Trophoblast cell (in vitro differentiated cells and primary cell): ENCODE measurements around the gene BTBD10.
A peak's percentile ranks its signal among the peaks of the same experiment; 100 is the strongest.

ENCODE experiments used
- DNase-seq, 2 donors: peaks; one replicate each; pipeline ENCODE4 v3.0.0-alpha.2; 2016
- H2AFZ ChIP-seq: 2 replicates; pipeline ENCODE4 v1.6.1; 2013; ENCODE audit warnings: low read length, moderate library complexity, mild to moderate bottlenecking; ENCODE audit not compliant: insufficient read depth, poor library complexity
- H2AK5ac ChIP-seq: 2 replicates; pipeline ENCODE4 v1.6.1; 2013; ENCODE audit warnings: mild to moderate bottlenecking, low read length
- H2BK120ac ChIP-seq: 2 replicates; pipeline ENCODE4 v1.6.1; 2013; ENCODE audit warnings: low read length, mild to moderate bottlenecking, moderate library complexity; ENCODE audit not compliant: insufficient read depth, poor library complexity
- H2BK12ac ChIP-seq: 2 replicates; pipeline ENCODE4 v1.6.1; 2013; ENCODE audit warnings: mild to moderate bottlenecking, low read length, moderate library complexity
- H2BK5ac ChIP-seq: 2 replicates; pipeline ENCODE4 v1.6.1; 2013; ENCODE audit warnings: low read length, low read depth, moderate library complexity, mild to moderate bottlenecking; ENCODE audit not compliant: poor library complexity
- H3K14ac ChIP-seq: 2 replicates; pipeline ENCODE4 v1.6.1; 2013; ENCODE audit warnings: mild to moderate bottlenecking, low read length
- H3K18ac ChIP-seq: 2 replicates; pipeline ENCODE4 v1.6.1; 2013; ENCODE audit warnings: mild to moderate bottlenecking, low read length
- H3K23ac ChIP-seq: 2 replicates; pipeline ENCODE4 v1.6.1; 2013; ENCODE audit warnings: low read length
- H3K27ac ChIP-seq: 2 replicates; pipeline ENCODE4 v1.5.1; 2013; ENCODE audit warnings: low read depth, mild to moderate bottlenecking, inconsistent platforms, low read length, moderate library complexity
- H3K27me3 ChIP-seq: 2 replicates; pipeline ENCODE4 v1.6.1; 2013; ENCODE audit warnings: inconsistent platforms, mild to moderate bottlenecking, low read length, moderate library complexity; ENCODE audit not compliant: insufficient read depth
- H3K36me3 ChIP-seq, 2 experiments: 1 replicate in 1 of 2; 2 replicates in 1 of 2; pipeline ENCODE4 v1.6.1; 2013; ENCODE audit warnings: low read length in 2 of 2, mild to moderate bottlenecking in 2 of 2, moderate library complexity in 1 of 2; ENCODE audit not compliant: insufficient read depth in 2 of 2, control insufficient read depth in 1 of 2
- H3K4ac ChIP-seq: 2 replicates; pipeline ENCODE4 v1.6.1; 2013; ENCODE audit warnings: low read depth, mild to moderate bottlenecking, low read length, moderate library complexity
- H3K4me1 ChIP-seq, 2 experiments: 1 replicate in 1 of 2; 2 replicates in 1 of 2; pipeline ENCODE4 v1.6.1; 2013; ENCODE audit warnings: low read length in 2 of 2, mild to moderate bottlenecking in 2 of 2, moderate library complexity in 1 of 2; ENCODE audit not compliant: insufficient read depth in 2 of 2, control insufficient read depth in 1 of 2
- H3K4me2 ChIP-seq: 2 replicates; pipeline ENCODE4 v1.6.1; 2013; ENCODE audit warnings: inconsistent platforms, mild to moderate bottlenecking, low read length, moderate library complexity
- H3K4me3 ChIP-seq: 2 replicates; pipeline ENCODE4 v1.5.1; 2013; ENCODE audit warnings: mild to moderate bottlenecking, low read depth, low read length, inconsistent platforms
- H3K79me1 ChIP-seq: one replicate; pipeline ENCODE4 v1.6.1; 2013; ENCODE audit warnings: low read length
- H3K79me2 ChIP-seq: 2 replicates; pipeline ENCODE4 v1.6.1; 2013; ENCODE audit warnings: low read length, mild to moderate bottlenecking; ENCODE audit not compliant: control insufficient read depth, insufficient read depth, poor library complexity
- H3K9ac ChIP-seq: 2 replicates; pipeline ENCODE4 v1.6.1; 2013; ENCODE audit warnings: mild to moderate bottlenecking, low read length
- H3K9me3 ChIP-seq: 2 replicates; pipeline ENCODE4 v1.6.1; 2013; ENCODE audit warnings: low read depth, mild to moderate bottlenecking, control low read depth, inconsistent platforms, low read length; ENCODE audit not compliant: insufficient read depth
- H4K12ac ChIP-seq: 2 replicates; pipeline ENCODE4 v1.6.1; 2013; ENCODE audit warnings: low read depth, mild to moderate bottlenecking, low read length, moderate library complexity
- H4K8ac ChIP-seq: 2 replicates; pipeline ENCODE4 v1.6.1; 2013; ENCODE audit warnings: low read depth, mild to moderate bottlenecking, low read length, moderate library complexity
- H4K91ac ChIP-seq: one replicate; pipeline ENCODE4 v1.6.1; 2013; ENCODE audit warnings: low read depth, mild to moderate bottlenecking, low read length, moderate library complexity
- WGBS: extraction: QIAGEN DNeasy Blood & Tissue Kit; methylation state at CpG from one replicate; pipeline ENCODE4 v1.1.7; 2013; ENCODE audit warnings: missing lambda C conversion rate; ENCODE audit not compliant: insufficient read length, insufficient coverage; ENCODE audit errors: extremely low coverage; 5-methylcytosine and 5-hydroxymethylcytosine counted together

The BTBD10 gene

DNA sequence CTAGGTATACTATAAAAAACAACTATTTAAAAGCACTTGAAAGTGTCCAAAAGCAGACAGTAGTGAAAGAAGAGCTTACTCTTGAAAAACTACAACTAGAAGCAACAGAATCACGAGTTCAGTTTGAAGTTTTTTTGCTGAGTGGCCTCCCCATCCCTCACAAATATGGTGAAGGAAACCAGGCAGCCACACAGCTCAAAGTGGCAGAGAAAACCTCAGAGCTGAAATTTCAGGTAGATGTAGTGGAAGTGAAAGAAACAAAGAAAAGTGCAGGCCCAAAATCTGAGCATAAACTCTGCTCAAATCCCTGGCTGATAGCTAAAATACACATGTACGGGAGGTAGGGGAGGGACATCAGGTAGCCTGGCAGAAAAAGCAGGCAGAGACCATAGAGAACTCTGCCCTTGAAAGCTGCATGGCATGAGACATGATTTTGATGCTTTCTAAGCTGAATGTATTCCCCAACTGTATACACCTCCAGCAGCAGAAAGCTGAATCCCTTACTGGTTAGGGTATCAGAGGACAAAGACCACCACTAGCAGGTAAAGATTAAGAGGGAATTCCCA lies 12.1 kb downstream of the BTBD10 start:
- no CpG with 5 or more reads among the region's 2 CpGs for WGBS
- DNase-seq = no peak

DNA sequence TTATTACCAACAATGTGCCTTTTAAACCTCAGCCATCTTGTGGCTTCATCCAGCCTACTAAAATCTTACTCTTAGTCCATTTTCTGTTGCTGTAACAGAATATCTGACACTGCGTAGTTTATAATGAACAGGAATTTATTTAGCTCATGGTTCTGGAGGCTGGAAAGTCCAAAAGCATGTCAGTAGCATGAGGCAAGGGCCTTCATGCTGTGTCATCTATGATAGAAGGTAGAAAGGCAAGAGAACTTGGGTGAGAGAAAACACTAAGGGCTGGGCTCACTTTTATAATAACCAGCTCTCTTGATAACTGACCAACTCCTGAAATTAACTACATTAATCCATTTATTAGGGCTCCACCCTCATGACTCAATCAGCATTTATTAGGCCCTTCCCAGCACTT lies 13.5 kb downstream of the BTBD10 start:
- Histone ChIP-seq H2AK5ac (no peak overlapping the region), H3K14ac (no peak overlapping the region), H3K4ac (peak overlapping the region; percentile 36), H4K8ac (no peak overlapping the region), H2BK12ac (no peak overlapping the region), H4K12ac (no peak overlapping the region), H3K79me2 (no peaks in the 10 kb centered on the region), H2AFZ (no peak overlapping the region), H3K36me3 (no peaks in the 10 kb centered on the region), H3K9me3 (no peaks in the 10 kb centered on the region), H3K27me3 (no peaks in the 10 kb centered on the region), H2BK5ac (no peak overlapping the region), H3K4me3 (no peak overlapping the region), H4K91ac (no peak overlapping the region), H3K4me1 (no peaks in the 10 kb centered on the region), H3K23ac (no peak overlapping the region), H3K4me2 (no peak overlapping the region), H3K79me1 (no peaks in the 10 kb centered on the region), H2BK120ac (no peak overlapping the region), H3K9ac (no peak overlapping the region), H3K18ac (no peak overlapping the region), H3K27ac (no peak overlapping the region)
- WGBS = no CpG with 5 or more reads among the region's 1 CpG
- DNase-seq = no peak

More for the DNA sequence above, 12.1 kb downstream of the BTBD10 start:
- Histone ChIP-seq H3K9me3 (no peaks in the 10 kb centered on the region), H3K18ac (no peak overlapping the region), H3K27ac (no peak overlapping the region), H3K4me3 (no peak overlapping the region), H2BK120ac (no peak overlapping the region), H4K12ac (no peak overlapping the region), H3K23ac (no peak overlapping the region), H3K14ac (no peak overlapping the region), H3K79me2 (no peaks in the 10 kb centered on the region), H2BK5ac (no peak overlapping the region), H3K4me1 (no peaks in the 10 kb centered on the region), H2AK5ac (no peak overlapping the region), H2AFZ (no peak overlapping the region), H3K36me3 (no peaks in the 10 kb centered on the region), H3K27me3 (no peaks in the 10 kb centered on the region), H4K91ac (no peak overlapping the region), H4K8ac (no peak overlapping the region), H3K79me1 (no peaks in the 10 kb centered on the region), H3K4me2 (no peak overlapping the region), H3K4ac (no peak overlapping the region), H2BK12ac (no peak overlapping the region), H3K9ac (no peak overlapping the region)

DNA sequence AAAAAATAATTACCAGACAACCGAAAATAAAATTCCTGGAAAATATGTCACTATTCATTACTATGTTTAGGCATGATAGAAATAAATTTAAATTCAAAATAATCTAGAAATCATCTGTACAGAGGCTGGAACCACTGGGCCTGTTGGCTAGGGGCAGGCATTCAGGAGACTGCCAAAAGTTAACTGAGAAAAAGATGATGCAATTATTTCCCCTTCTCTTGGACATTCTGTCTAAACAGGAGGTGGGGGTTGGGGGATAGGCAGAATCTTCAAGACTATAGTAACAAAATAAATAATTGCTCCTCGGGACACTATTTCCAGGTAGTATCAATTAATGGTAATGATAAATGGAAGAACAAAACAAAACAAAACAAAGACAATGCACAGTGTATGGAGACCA lies 14.1 kb downstream of the BTBD10 start:
- Histone ChIP-seq H3K79me1 (no peaks in the 10 kb centered on the region), H2BK5ac (no peak overlapping the region), H4K8ac (no peak overlapping the region), H3K23ac (no peak overlapping the region), H3K18ac (no peak overlapping the region), H2AFZ (no peak overlapping the region), H3K36me3 (no peaks in the 10 kb centered on the region), H3K4me1 (no peaks in the 10 kb centered on the region), H3K27me3 (no peaks in the 10 kb centered on the region), H4K91ac (no peak overlapping the region), H2BK120ac (no peak overlapping the region), H4K12ac (no peak overlapping the region), H2BK12ac (no peak overlapping the region), H3K9me3 (no peaks in the 10 kb centered on the region), H3K9ac (no peak overlapping the region), H3K4me2 (no peak overlapping the region), H3K79me2 (no peaks in the 10 kb centered on the region), H2AK5ac (no peak overlapping the region), H3K27ac (no peak overlapping the region), H3K4me3 (no peak overlapping the region), H3K4ac (no peak overlapping the region), H3K14ac (no peak overlapping the region)
- DNase-seq = no peak
- WGBS = no CpG with 5 or more reads among the region's 2 CpGs

DNA sequence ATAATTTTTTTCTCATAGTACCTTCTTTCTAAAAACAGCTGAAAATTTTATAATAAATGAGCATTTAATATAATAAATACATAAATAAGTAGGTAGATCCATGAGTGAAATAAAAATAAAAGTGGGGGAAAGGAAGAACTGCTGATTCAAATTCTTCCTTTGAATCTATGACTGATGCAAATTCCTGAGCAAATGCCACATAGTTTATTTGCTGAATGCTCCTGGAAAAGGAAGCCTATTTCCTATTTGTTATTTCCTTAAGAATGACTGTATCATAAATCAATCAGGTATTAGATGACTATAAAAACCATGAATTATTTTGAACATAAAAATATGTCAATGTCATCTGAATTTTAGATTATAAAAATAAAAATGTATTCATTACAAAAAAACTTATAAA lies 16.6 kb downstream of the BTBD10 start:
- no peak overlapping the region for H2AK5ac ChIP-seq
- H3K27ac ChIP-seq = no peak overlapping the region
- H2BK12ac ChIP-seq = no peak overlapping the region
- no peaks in the 10 kb centered on the region for H3K4me1 ChIP-seq
- no peak overlapping the region for H3K4me3 ChIP-seq
- H3K36me3 ChIP-seq = no peaks in the 10 kb centered on the region
- H2AFZ ChIP-seq = no peak overlapping the region
- no peaks in the 10 kb centered on the region for H3K79me2 ChIP-seq
- no peak overlapping the region for H4K8ac ChIP-seq
- no peak overlapping the region for H3K18ac ChIP-seq
- no peak overlapping the region for H3K14ac ChIP-seq
- no peak overlapping the region for H3K4ac ChIP-seq
- no peaks in the 10 kb centered on the region for H3K79me1 ChIP-seq
- H2BK120ac ChIP-seq = no peak overlapping the region
- no peak overlapping the region for H3K23ac ChIP-seq
- no peaks in the 10 kb centered on the region for H3K27me3 ChIP-seq
- no peak overlapping the region for H3K4me2 ChIP-seq
- DNase-seq = no peak
- H3K9ac ChIP-seq = no peak overlapping the region
- H4K91ac ChIP-seq = no peak overlapping the region
- H4K12ac ChIP-seq = no peak overlapping the region
- no peaks in the 10 kb centered on the region for H3K9me3 ChIP-seq
- no peak overlapping the region for H2BK5ac ChIP-seq
